Mammary epithelial cell (primary cell): ENCODE data around the gene FXYD2.
A peak's percentile ranks its signal among the peaks of the same experiment; 100 is the strongest.

Experiments
- CTCF ChIP-seq, 2 donors: IDR thresholded peaks in 1 of 2; conservative IDR thresholded peaks in 1 of 2; 2 replicates each; pipeline ENCODE4 v1.5.1; 2011 to 2012; ENCODE audit warnings: inconsistent platforms in 2 of 2, low read length in 2 of 2, mild to moderate bottlenecking in 2 of 2, control low read depth in 1 of 2, low read depth in 1 of 2; ENCODE audit not compliant: insufficient read depth in 1 of 2; ENCODE audit errors: extremely low read depth in 1 of 2
- EZH2 ChIP-seq: IDR thresholded peaks from 2 replicates; pipeline ENCODE4 v1.6.1; 2012; ENCODE audit warnings: low read length, inconsistent platforms, borderline replicate concordance

GRCh38 chr11:117822074-117823033, 2.2 kb downstream of the FXYD2 start:
- TF ChIP-seq CTCF (conservative IDR thresholded peaks at IDR 0.05 in 1 of 2, IDR thresholded peaks at IDR 0.05 in 1 of 2; ENCODE audit: extremely low read depth in 1 of 2, insufficient read depth in 1 of 2, low read depth in 1 of 2, low read length in 2 of 2) (peak; percentile 55 to 71), EZH2 (no peak)
